SK-N-SH (cell line): ENCODE results near the gene MAPK10. TPM values are rescaled to one million over a fixed set of nuclear protein-coding genes. Genes with fewer than 3 reads are reported as not detected.

ENCODE experiments used
- CTCF ChIA-PET: fragments of 300-600, 350-600 bp; formaldehyde crosslinking; extraction: SDS; loops from one replicate; lab custom pipeline; 2021; lab: Yijun Ruan, JAX
- POLR2A ChIA-PET: fragments of 350-600 bp; sonication (Branson Sonifier 250); formaldehyde crosslinking; extraction: SDS; loops from one replicate; lab custom pipeline; 2020; ENCODE audit warnings: antibody characterized with exemption, inconsistent platforms; lab: Yijun Ruan, JAX
- DNase-seq: peaks from one replicate; pipeline ENCODE4 v3.0.0; 2012
- H2AFZ ChIP-seq: fragments of 200-600 bp; sonication (generic); 2 replicates; pipeline ENCODE4 v1.8.1; 2016; ENCODE audit warnings: antibody characterized with exemption, mild to moderate bottlenecking, low read depth
- H3F3A ChIP-seq: fragments of 200-600 bp; sonication (generic); replicated peaks from 2 replicates; pipeline ENCODE3; 2016; ENCODE audit warnings: antibody characterized with exemption, mild to moderate bottlenecking; ENCODE audit not compliant: insufficient read depth
- H3K27ac ChIP-seq, 2 experiments: fragments of 200-500 bp in 1 of 2; fragments of 200-600 bp in 1 of 2; sonication (Bioruptor generic) in 1 of 2; sonication (generic), shearing (Covaris generic) in 1 of 2; 2 replicates each; pipeline versions ENCODE4 v1.5.1 to v1.6.1; 2014 to 2016; ENCODE audit warnings: low read depth in 2 of 2, inconsistent platforms in 1 of 2, low read length in 1 of 2, mild to moderate bottlenecking in 1 of 2, mixed read lengths in 1 of 2
- H3K27me3 ChIP-seq: fragments of 200-600 bp; sonication (generic), shearing (Covaris generic); 2 replicates; pipeline ENCODE4 v1.6.1; 2016; ENCODE audit warnings: mixed run types; ENCODE audit not compliant: insufficient read depth
- H3K36me3 ChIP-seq, 2 experiments: fragments of 200-500 bp in 1 of 2; fragments of 200-600 bp in 1 of 2; sonication (Bioruptor generic) in 1 of 2; sonication (generic) in 1 of 2; replicated peaks in 1 of 2; 2 replicates each; pipeline versions ENCODE3 to v1.5.1; 2014 to 2016; ENCODE audit warnings: low read length in 1 of 2, mild to moderate bottlenecking in 1 of 2; ENCODE audit not compliant: insufficient read depth in 2 of 2, control insufficient read depth in 1 of 2
- H3K4me1 ChIP-seq, 2 experiments: fragments of 200-500 bp in 1 of 2; fragments of 200-600 bp in 1 of 2; sonication (Bioruptor generic) in 1 of 2; sonication (generic), shearing (Covaris generic) in 1 of 2; 2 replicates each; pipeline versions ENCODE4 v1.5.1 to v1.6.1; 2014 to 2016; ENCODE audit warnings: low read depth in 1 of 2, low read length in 1 of 2, mixed run types in 1 of 2; ENCODE audit not compliant: insufficient read depth in 2 of 2, control insufficient read depth in 1 of 2
- H3K4me2 ChIP-seq: fragments of 200-600 bp; sonication (generic), shearing (Covaris generic); 2 replicates; pipeline ENCODE4 v1.6.1; 2017; ENCODE audit warnings: mixed run types
- H3K4me3 ChIP-seq, 2 experiments: fragments of 200-500 bp in 1 of 2; fragments of 200-600 bp in 1 of 2; sonication (Bioruptor generic) in 1 of 2; sonication (generic), shearing (Covaris generic) in 1 of 2; 2 replicates each; pipeline versions ENCODE4 v1.5.1 to v1.8.1; 2014 to 2016; ENCODE audit warnings: low read depth in 2 of 2, inconsistent platforms in 1 of 2, low read length in 1 of 2, mild to moderate bottlenecking in 1 of 2, mixed read lengths in 1 of 2, moderate library complexity in 1 of 2
- H3K79me2 ChIP-seq: fragments of 200-600 bp; sonication (generic); 2 replicates; pipeline ENCODE4 v1.8.1; 2017; ENCODE audit warnings: mild to moderate bottlenecking; ENCODE audit not compliant: insufficient read depth
- H3K9ac ChIP-seq: fragments of 200-600 bp; sonication (generic); 2 replicates; pipeline ENCODE4 v1.6.1; 2017; ENCODE audit warnings: mixed run types
- H3K9me2 ChIP-seq: fragments of 200-600 bp; sonication (generic); 2 replicates; pipeline ENCODE4 v1.6.1; 2017; ENCODE audit warnings: mixed run types
- H3K9me3 ChIP-seq: fragments of 200-600 bp; sonication (generic); 2 replicates; pipeline ENCODE4 v1.6.1; 2017; ENCODE audit warnings: mixed run types, mild to moderate bottlenecking, moderate library complexity
- H4K20me1 ChIP-seq: fragments of 200-600 bp; sonication (generic); 2 replicates; pipeline ENCODE4 v1.6.1; 2017; ENCODE audit warnings: mild to moderate bottlenecking, mixed run types; ENCODE audit not compliant: insufficient read depth
- EP300 ChIP-seq, 2 experiments: IDR thresholded peaks; 2 replicates each; pipeline versions ENCODE4 v1.4.0 to v1.6.1; 2012; ENCODE audit warnings: borderline replicate concordance in 1 of 2, low read depth in 1 of 2, low read length in 1 of 2
- FOSL2 ChIP-seq: IDR thresholded peaks from 2 replicates; pipeline ENCODE4 v1.4.0; 2012; ENCODE audit warnings: low read depth, mild to moderate bottlenecking, moderate library complexity, borderline replicate concordance
- FOXM1 ChIP-seq: IDR thresholded peaks from 2 replicates; pipeline ENCODE4 v1.4.0; 2012; ENCODE audit warnings: low read depth, mild to moderate bottlenecking
- GATA2 ChIP-seq: sonication (generic); formaldehyde crosslinking; IDR thresholded peaks from 2 replicates; pipeline ENCODE4 v1.5.0; 2020; ENCODE audit warnings: mild to moderate bottlenecking, missing genetic modification reagents
- IRF3 ChIP-seq: fragments of 150-350 bp; IDR thresholded peaks from 2 replicates; pipeline ENCODE4 v1.6.1; 2016; ENCODE audit warnings: mild to moderate bottlenecking, low read depth, low read length
- JUND ChIP-seq: IDR thresholded peaks from 2 replicates; pipeline ENCODE4 v1.4.0; 2012
- MAX ChIP-seq: IDR thresholded peaks from 2 replicates; pipeline ENCODE4 v1.4.0; 2012; ENCODE audit warnings: low read depth
- MXI1 ChIP-seq: IDR thresholded peaks from 2 replicates; pipeline ENCODE4 v1.6.1; 2012; ENCODE audit warnings: mild to moderate bottlenecking, low read depth, low read length, improper control_type of control experiment
- NRF1 ChIP-seq: IDR thresholded peaks from 2 replicates; pipeline ENCODE4 v1.6.1; 2012; ENCODE audit warnings: low read depth, mild to moderate bottlenecking, low read length
- RAD21 ChIP-seq: IDR thresholded peaks from 2 replicates; pipeline ENCODE4 v1.6.1; 2012; ENCODE audit warnings: mild to moderate bottlenecking, low read length
- RCOR1 ChIP-seq: fragments of 150-350 bp; IDR thresholded peaks from 2 replicates; pipeline ENCODE4 v1.6.1; 2017; ENCODE audit warnings: antibody characterized with exemption, low read length
- RFX5 ChIP-seq: IDR thresholded peaks from 2 replicates; pipeline ENCODE4 v1.6.1; 2012; ENCODE audit warnings: mild to moderate bottlenecking, improper control_type of control experiment, low read length
- SIN3A ChIP-seq: IDR thresholded peaks from 2 replicates; pipeline ENCODE4 v1.6.1; 2012; ENCODE audit warnings: low read depth, mild to moderate bottlenecking, low read length, moderate library complexity, borderline replicate concordance
- TAF1 ChIP-seq: IDR thresholded peaks from 2 replicates; pipeline ENCODE4 v1.6.1; 2012; ENCODE audit warnings: low read depth, mild to moderate bottlenecking, low read length, moderate library complexity, borderline replicate concordance
- TCF12 ChIP-seq: IDR thresholded peaks from 2 replicates; pipeline ENCODE4 v1.4.0; 2012
- TEAD4 ChIP-seq: IDR thresholded peaks from 2 replicates; pipeline ENCODE4 v1.4.0; 2012; ENCODE audit warnings: mild to moderate bottlenecking, borderline replicate concordance; ENCODE audit not compliant: insufficient read depth
- YY1 ChIP-seq: IDR thresholded peaks from 2 replicates; pipeline ENCODE4 v1.4.0; 2012; ENCODE audit warnings: low read depth, mild to moderate bottlenecking
- WGBS: methylation state at CpG from one replicate; pipeline ENCODE4 v1.1.6; 2017; ENCODE audit warnings: low lambda C conversion rate; 5-methylcytosine and 5-hydroxymethylcytosine counted together
- polyA plus RNA-seq, 3 experiments: library from polyadenylated mRNA; depleted of rRNA; stranded (reverse); fragments of >200 nt; gene quantifications; 2 replicates each; pipeline ENCODE4 v1.2.3, GENCODE V29; 2012
- TF ChIP-seq, protein P1 (sequence below): IDR thresholded peaks from 2 replicates; pipeline ENCODE4 v1.4.0; 2012; ENCODE audit warnings: low read depth, borderline replicate concordance
- TF ChIP-seq, protein P2 (sequence below): IDR thresholded peaks from 2 replicates; pipeline ENCODE4 v1.6.1; 2012; ENCODE audit warnings: mild to moderate bottlenecking, low read depth, low read length, moderate library complexity

Gene MAPK10
- polyA plus RNA-seq, 1 of the 3 experiments (the other 2 are of a cell fraction) = 8.1 TPM

DNA sequence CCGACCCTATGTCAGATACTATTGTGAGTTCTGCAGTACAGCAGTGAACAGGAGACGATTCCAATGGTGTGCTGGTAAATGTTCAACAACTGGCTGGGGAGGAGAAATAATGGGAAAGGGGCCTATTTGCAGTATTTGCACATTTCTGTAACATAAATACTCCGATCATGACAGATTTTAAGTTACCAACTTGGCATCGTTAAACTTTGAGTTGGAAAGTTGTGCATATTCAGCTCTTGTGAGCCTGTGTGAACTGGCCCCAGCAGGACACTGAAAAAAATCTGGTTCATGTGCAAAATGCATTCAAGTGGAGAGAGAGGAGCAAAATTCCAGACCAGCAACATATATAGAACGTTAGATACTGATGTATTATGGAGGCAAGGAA is 175.0 kb downstream of the MAPK10 start:
- Histone ChIP-seq H2AFZ (no peak overlapping the region), H3K9ac (no peak overlapping the region), H3K79me2 (no peaks in the 10 kb centered on the region), H3K9me2 (no peaks in the 10 kb centered on the region), H3K27me3 (no peaks in the 10 kb centered on the region), H3K9me3 (peaks cover 5% of the 10 kb centered on the region), H3F3A (peaks cover 6% of the 10 kb centered on the region), H3K36me3 (no peaks in the 10 kb centered on the region), H3K27ac (no peak overlapping the region; a peak in 1 of 4 replicates), H4K20me1 (no peaks in the 10 kb centered on the region), H3K4me3 (no peak overlapping the region), H3K4me2 (no peak overlapping the region), H3K4me1 (no peaks in the 10 kb centered on the region; a peak in 2 of 4 replicates)
- CTCF ChIA-PET = no interaction called here
- TF ChIP-seq TAF1 (no peak), TEAD4 (no peak), YY1 (no peak), RCOR1 (no peak)
- DNase-seq = no peak
- WGBS = 72% methylated on average over 5 of the region's 5 CpGs
- POLR2A ChIA-PET = no interaction called here

GRCh38 chr4:86184216-86184900 is 175.5 kb downstream of the MAPK10 start:
- Histone ChIP-seq H3K4me2 (no peak overlapping the region), H3K4me3 (no peak overlapping the region), H3K9ac (no peak overlapping the region), H3K27ac (no peak overlapping the region), H3K27me3 (no peaks in the 10 kb centered on the region), H3F3A (peaks cover 6% of the 10 kb centered on the region)
- no peak for DNase-seq
- no peak for TF ChIP-seq GATA2 (CRISPR knock-in tag)
- no peak for TF ChIP-seq MXI1
- no peak for TF ChIP-seq TEAD4
- no peak for TF ChIP-seq SIN3A
- TF ChIP-seq, protein P1, sequence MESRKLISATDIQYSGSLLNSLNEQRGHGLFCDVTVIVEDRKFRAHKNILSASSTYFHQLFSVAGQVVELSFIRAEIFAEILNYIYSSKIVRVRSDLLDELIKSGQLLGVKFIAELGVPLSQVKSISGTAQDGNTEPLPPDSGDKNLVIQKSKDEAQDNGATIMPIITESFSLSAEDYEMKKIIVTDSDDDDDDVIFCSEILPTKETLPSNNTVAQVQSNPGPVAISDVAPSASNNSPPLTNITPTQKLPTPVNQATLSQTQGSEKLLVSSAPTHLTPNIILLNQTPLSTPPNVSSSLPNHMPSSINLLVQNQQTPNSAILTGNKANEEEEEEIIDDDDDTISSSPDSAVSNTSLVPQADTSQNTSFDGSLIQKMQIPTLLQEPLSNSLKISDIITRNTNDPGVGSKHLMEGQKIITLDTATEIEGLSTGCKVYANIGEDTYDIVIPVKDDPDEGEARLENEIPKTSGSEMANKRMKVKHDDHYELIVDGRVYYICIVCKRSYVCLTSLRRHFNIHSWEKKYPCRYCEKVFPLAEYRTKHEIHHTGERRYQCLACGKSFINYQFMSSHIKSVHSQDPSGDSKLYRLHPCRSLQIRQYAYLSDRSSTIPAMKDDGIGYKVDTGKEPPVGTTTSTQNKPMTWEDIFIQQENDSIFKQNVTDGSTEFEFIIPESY = no peak
- TF ChIP-seq MAX = no peak
- no peak for TF ChIP-seq NRF1
- no peak for TF ChIP-seq EP300 (IDR thresholded peaks at IDR 0.05; ENCODE audit: borderline replicate concordance in 1 of 2, low read depth in 1 of 2, low read length in 1 of 2)
- no peak for TF ChIP-seq RAD21
- no peak for TF ChIP-seq FOSL2
- TF ChIP-seq, protein P2, sequence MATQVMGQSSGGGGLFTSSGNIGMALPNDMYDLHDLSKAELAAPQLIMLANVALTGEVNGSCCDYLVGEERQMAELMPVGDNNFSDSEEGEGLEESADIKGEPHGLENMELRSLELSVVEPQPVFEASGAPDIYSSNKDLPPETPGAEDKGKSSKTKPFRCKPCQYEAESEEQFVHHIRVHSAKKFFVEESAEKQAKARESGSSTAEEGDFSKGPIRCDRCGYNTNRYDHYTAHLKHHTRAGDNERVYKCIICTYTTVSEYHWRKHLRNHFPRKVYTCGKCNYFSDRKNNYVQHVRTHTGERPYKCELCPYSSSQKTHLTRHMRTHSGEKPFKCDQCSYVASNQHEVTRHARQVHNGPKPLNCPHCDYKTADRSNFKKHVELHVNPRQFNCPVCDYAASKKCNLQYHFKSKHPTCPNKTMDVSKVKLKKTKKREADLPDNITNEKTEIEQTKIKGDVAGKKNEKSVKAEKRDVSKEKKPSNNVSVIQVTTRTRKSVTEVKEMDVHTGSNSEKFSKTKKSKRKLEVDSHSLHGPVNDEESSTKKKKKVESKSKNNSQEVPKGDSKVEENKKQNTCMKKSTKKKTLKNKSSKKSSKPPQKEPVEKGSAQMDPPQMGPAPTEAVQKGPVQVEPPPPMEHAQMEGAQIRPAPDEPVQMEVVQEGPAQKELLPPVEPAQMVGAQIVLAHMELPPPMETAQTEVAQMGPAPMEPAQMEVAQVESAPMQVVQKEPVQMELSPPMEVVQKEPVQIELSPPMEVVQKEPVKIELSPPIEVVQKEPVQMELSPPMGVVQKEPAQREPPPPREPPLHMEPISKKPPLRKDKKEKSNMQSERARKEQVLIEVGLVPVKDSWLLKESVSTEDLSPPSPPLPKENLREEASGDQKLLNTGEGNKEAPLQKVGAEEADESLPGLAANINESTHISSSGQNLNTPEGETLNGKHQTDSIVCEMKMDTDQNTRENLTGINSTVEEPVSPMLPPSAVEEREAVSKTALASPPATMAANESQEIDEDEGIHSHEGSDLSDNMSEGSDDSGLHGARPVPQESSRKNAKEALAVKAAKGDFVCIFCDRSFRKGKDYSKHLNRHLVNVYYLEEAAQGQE = no peak
- TF ChIP-seq FOXM1 = no peak
- no peak for TF ChIP-seq TCF12
- no peak for TF ChIP-seq RFX5
- no peak for TF ChIP-seq IRF3
- TF ChIP-seq RCOR1 = no peak
- TF ChIP-seq JUND = no peak
- TF ChIP-seq, all 33 proteins: peak for 0
- ChIA-PET CTCF (no interaction called here), POLR2A (no interaction called here)
- no peaks in the 10 kb centered on the region for H4K20me1 ChIP-seq
- 89% methylated on average over 4 of the region's 4 CpGs for WGBS
- peaks cover 9% of the 10 kb centered on the region for H3K9me3 ChIP-seq
- H2AFZ ChIP-seq = no peak overlapping the region
- no peaks in the 10 kb centered on the region for H3K79me2 ChIP-seq
- no peaks in the 10 kb centered on the region for H3K9me2 ChIP-seq
- H3K36me3 ChIP-seq = no peaks in the 10 kb centered on the region
- no peaks in the 10 kb centered on the region; a peak in 2 of 4 replicates for H3K4me1 ChIP-seq
